Activated CD8-positive, alpha-beta T cell treated with anti-CD3 and anti-CD28 coated beads for 36 hours (primary cell): ENCODE results near the gene PPL. TPM values are rescaled to one million over a fixed set of nuclear protein-coding genes. Genes with fewer than 3 reads are reported as not detected.

ENCODE experiments used
- ATAC-seq: fragments of 200-7000 bp; cut with Tn5 transposase; one replicate; pipeline ENCODE4 v1.10.0; 2021; ENCODE audit warnings: mild to moderate bottlenecking, moderate library complexity
- CTCF ChIA-PET: fragments of 350-600 bp; sonication (Branson Sonifier 250); formaldehyde crosslinking; loops from one replicate; lab custom pipeline; 2021; ENCODE audit warnings: antibody characterized with exemption; lab: Charles Lee
- POLR2A ChIA-PET: fragments of 350-600 bp; sonication (Branson Sonifier 250); formaldehyde crosslinking; loops from one replicate; lab custom pipeline; 2021; ENCODE audit warnings: antibody characterized with exemption; lab: Charles Lee
- DNase-seq: peaks from one replicate; pipeline ENCODE4 v3.0.0-alpha.2; 2020
- H3K27ac Mint-ChIP-seq: one replicate; pipeline ENCODE4 v1.8.0; 2021; ENCODE audit warnings: mild to moderate bottlenecking, mixed read lengths
- H3K27me3 Mint-ChIP-seq: one replicate; pipeline ENCODE4 v1.8.0; 2021; ENCODE audit warnings: mixed read lengths
- H3K36me3 Mint-ChIP-seq: one replicate; pipeline ENCODE4 v1.8.0; 2021; ENCODE audit warnings: low read depth, mixed read lengths
- H3K4me1 Mint-ChIP-seq: one replicate; pipeline ENCODE4 v1.8.0; 2021; ENCODE audit warnings: low read depth, mixed read lengths
- H3K4me3 Mint-ChIP-seq: one replicate; pipeline ENCODE4 v1.8.0; 2021; ENCODE audit warnings: mild to moderate bottlenecking, moderate library complexity, mixed read lengths
- H3K9me3 Mint-ChIP-seq: one replicate; pipeline ENCODE4 v1.8.0; 2021; ENCODE audit warnings: mixed read lengths
- CTCF ChIP-seq: fragments of 200-600 bp; IDR thresholded peaks from one replicate; pipeline ENCODE4 v1.8.0; 2022; ENCODE audit warnings: antibody characterized with exemption, mild to moderate bottlenecking
- intact Hi-C: fragments of 100-400 bp; cut with micrococcal nuclease; formaldehyde crosslinking; loops from one replicate; pipeline ENCODE4 v1.10.0; 2022
- total RNA-seq, 2 experiments: library from RNA; stranded (reverse); gene quantifications; one replicate each; pipeline ENCODE4 v1.2.3, GENCODE V29; 2021

PPL gene
- total RNA-seq, 2 experiments from 2014 or later = 0.05 TPM; not detected in 1

GRCh38 chr16:4911970-4912386, 25.0 kb downstream of the PPL start:
- Mint-ChIP-seq H3K4me1 (no peaks in the 10 kb centered on the region), H3K4me3 (no peak overlapping the region), H3K27ac (no peak overlapping the region), H3K27me3 (no peaks in the 10 kb centered on the region), H3K36me3 (no peaks in the 10 kb centered on the region), H3K9me3 (no peaks in the 10 kb centered on the region)
- intact Hi-C loops = no loop called here
- no peak for DNase-seq
- ChIA-PET CTCF (no interaction called here), POLR2A (no interaction called here)
- ATAC-seq = no peak
- no peak for TF ChIP-seq CTCF

GRCh38 chr16:4910828-4911227, 26.1 kb downstream of the PPL start:
- TF ChIP-seq CTCF = no peak
- no peaks in the 10 kb centered on the region for H3K4me1 Mint-ChIP-seq
- no peaks in the 10 kb centered on the region for H3K27me3 Mint-ChIP-seq
- H3K9me3 Mint-ChIP-seq = no peaks in the 10 kb centered on the region
- ATAC-seq (no peak), DNase-seq (no peak)
- CTCF ChIA-PET = no interaction called here
- intact Hi-C loops = no loop called here
- no peak overlapping the region for H3K4me3 Mint-ChIP-seq
- no peaks in the 10 kb centered on the region for H3K36me3 Mint-ChIP-seq
- POLR2A ChIA-PET = no interaction called here
- H3K27ac Mint-ChIP-seq = no peak overlapping the region

- intact Hi-C loops = no loop called here
- Mint-ChIP-seq H3K9me3 (no peaks in the 10 kb centered on the region), H3K4me1 (no peaks in the 10 kb centered on the region), H3K4me3 (no peak overlapping the region), H3K36me3 (no peaks in the 10 kb centered on the region), H3K27me3 (peaks cover under 1% of the 10 kb centered on the region), H3K27ac (no peak overlapping the region)
- ChIA-PET POLR2A (interaction anchor here (0.6 kb wide), 1 partner anchor 240 kb away, joined by 3 read pairs; no protein-coding TSS in a partner anchor), CTCF (no interaction called here)
- DNase-seq (no peak), ATAC-seq (no peak)
- no peak for TF ChIP-seq CTCF
These were observed 27.1 kb downstream of the PPL start for GRCh38 chr16:4909825-4910224.

GRCh38 chr16:4908854-4909401, 28.0 kb downstream of the PPL start:
- no peak overlapping the region for H3K27ac Mint-ChIP-seq
- H3K4me3 Mint-ChIP-seq = no peak overlapping the region
- H3K27me3 Mint-ChIP-seq = peaks cover 9% of the 10 kb centered on the region
- no peak for TF ChIP-seq CTCF
- H3K4me1 Mint-ChIP-seq = no peaks in the 10 kb centered on the region
- DNase-seq (no peak), ATAC-seq (no peak)
- H3K36me3 Mint-ChIP-seq = no peaks in the 10 kb centered on the region
- H3K9me3 Mint-ChIP-seq = no peaks in the 10 kb centered on the region
- intact Hi-C loops = no loop called here
- POLR2A ChIA-PET = no interaction called here
- CTCF ChIA-PET = no interaction called here

- peaks cover 12% of the 10 kb centered on the region for H3K27me3 Mint-ChIP-seq
- intact Hi-C loops = no loop called here
- DNase-seq (no peak), ATAC-seq (no peak)
- TF ChIP-seq CTCF = no peak
- POLR2A ChIA-PET = no interaction called here
- no peaks in the 10 kb centered on the region for H3K9me3 Mint-ChIP-seq
- H3K4me3 Mint-ChIP-seq = no peak overlapping the region
- CTCF ChIA-PET = interaction anchor here (1.5 kb wide), 1 partner anchor 51 kb away, joined by 5 read pairs; no protein-coding TSS in a partner anchor
- H3K27ac Mint-ChIP-seq = no peak overlapping the region
- H3K4me1 Mint-ChIP-seq = no peaks in the 10 kb centered on the region
- H3K36me3 Mint-ChIP-seq = no peaks in the 10 kb centered on the region
These were observed 31.9 kb downstream of the PPL start for GRCh38 chr16:4904942-4905615.
